ENCODE results near the gene CARD14. TPM values are rescaled to one million over a fixed set of nuclear protein-coding genes. Genes with fewer than 3 reads are reported as not detected.

Gene CARD14
- total RNA-seq, 1 donor from 2014 or later = 1.7 TPM

GRCh38 chr17:80181431-80181830 lies 11.6 kb downstream of the CARD14 start:
- H3K4me3 Mint-ChIP-seq = no peak overlapping the region
- TF ChIP-seq CTCF (conservative IDR thresholded peaks at IDR 0.05) = no peak
- no peaks in the 10 kb centered on the region for H3K36me3 Mint-ChIP-seq (ENCODE audit: low read depth)
- no peaks in the 10 kb centered on the region for H3K27me3 Mint-ChIP-seq (ENCODE audit: low read depth)
- no peak overlapping the region for H3K27ac Mint-ChIP-seq (ENCODE audit: unreplicated experiment)
- H3K4me1 Mint-ChIP-seq = peaks cover 14% of the 10 kb centered on the region
- H3K9me3 Mint-ChIP-seq = no peaks in the 10 kb centered on the region
- DNase-seq (ENCODE audit: low read depth, low spot score) = no peak

- TF ChIP-seq CTCF (conservative IDR thresholded peaks at IDR 0.05) = no peak
- H3K36me3 Mint-ChIP-seq (ENCODE audit: low read depth) = no peaks in the 10 kb centered on the region
- H3K27me3 Mint-ChIP-seq (ENCODE audit: low read depth) = no peaks in the 10 kb centered on the region
- peaks cover 14% of the 10 kb centered on the region for H3K4me1 Mint-ChIP-seq
- no peaks in the 10 kb centered on the region for H3K9me3 Mint-ChIP-seq
- no peak for DNase-seq (ENCODE audit: low read depth, low spot score)
- H3K4me3 Mint-ChIP-seq = no peak overlapping the region
- H3K27ac Mint-ChIP-seq (ENCODE audit: unreplicated experiment) = no peak overlapping the region
Observed at GRCh38 chr17:80182118-80182844, 12.5 kb downstream of the CARD14 start.

GRCh38 chr17:80182845-80183223 lies 13.0 kb downstream of the CARD14 start:
- Mint-ChIP-seq H3K27ac (ENCODE audit: unreplicated experiment) (no peak overlapping the region), H3K9me3 (no peaks in the 10 kb centered on the region), H3K36me3 (ENCODE audit: low read depth) (no peaks in the 10 kb centered on the region), H3K4me3 (no peak overlapping the region), H3K4me1 (peaks cover 14% of the 10 kb centered on the region), H3K27me3 (ENCODE audit: low read depth) (no peaks in the 10 kb centered on the region)
- no peak for TF ChIP-seq CTCF (conservative IDR thresholded peaks at IDR 0.05)
- no peak for DNase-seq (ENCODE audit: low read depth, low spot score)

- Mint-ChIP-seq H3K27ac (ENCODE audit: unreplicated experiment) (peak overlapping the region; percentile 96), H3K27me3 (ENCODE audit: low read depth) (no peaks in the 10 kb centered on the region), H3K9me3 (no peaks in the 10 kb centered on the region), H3K4me3 (no peak overlapping the region), H3K4me1 (peaks cover 14% of the 10 kb centered on the region), H3K36me3 (ENCODE audit: low read depth) (no peaks in the 10 kb centered on the region)
- no peak for TF ChIP-seq CTCF (conservative IDR thresholded peaks at IDR 0.05)
- no peak for DNase-seq (ENCODE audit: low read depth, low spot score)
Observed at GRCh38 chr17:80183581-80184422, 14.0 kb downstream of the CARD14 start.

- peaks cover 14% of the 10 kb centered on the region for H3K4me1 Mint-ChIP-seq
- TF ChIP-seq CTCF (conservative IDR thresholded peaks at IDR 0.05) = no peak
- no peak for DNase-seq (ENCODE audit: low read depth, low spot score)
- peak overlapping the region; percentile 96 for H3K27ac Mint-ChIP-seq (ENCODE audit: unreplicated experiment)
- H3K4me3 Mint-ChIP-seq = no peak overlapping the region
- no peaks in the 10 kb centered on the region for H3K36me3 Mint-ChIP-seq (ENCODE audit: low read depth)
- H3K27me3 Mint-ChIP-seq (ENCODE audit: low read depth) = no peaks in the 10 kb centered on the region
- H3K9me3 Mint-ChIP-seq = no peaks in the 10 kb centered on the region
Observed at GRCh38 chr17:80184423-80184714, 14.5 kb downstream of the CARD14 start.
